Activated CD4-positive, alpha-beta T cell treated with anti-CD3 and anti-CD28 coated beads, Interleukin-2, amount 10 ng/mL, durations not matched to agents 7 days and 5 days (primary cell): ENCODE results near the gene PRKCZ. TPM values are rescaled to one million over a fixed set of nuclear protein-coding genes. Genes with fewer than 3 reads are reported as not detected.

ENCODE experiments used
- CTCF ChIA-PET: fragments of 350-600 bp; sonication (Branson Sonifier 250); formaldehyde crosslinking; loops from one replicate; lab custom pipeline; 2021; ENCODE audit warnings: antibody characterized with exemption; lab: Charles Lee
- POLR2A ChIA-PET: fragments of 350-600 bp; sonication (Branson Sonifier 250); formaldehyde crosslinking; loops from one replicate; lab custom pipeline; 2021; ENCODE audit warnings: antibody characterized with exemption; lab: Charles Lee
- DNase-seq: peaks from one replicate; pipeline ENCODE4 v3.0.0-alpha.2; 2020
- H3K27ac Mint-ChIP-seq: one replicate; pipeline ENCODE4 v1.8.0; 2021; ENCODE audit warnings: mild to moderate bottlenecking, moderate library complexity, mixed read lengths
- H3K27me3 Mint-ChIP-seq: one replicate; pipeline ENCODE4 v1.8.0; 2021; ENCODE audit warnings: mixed read lengths
- H3K36me3 Mint-ChIP-seq: one replicate; pipeline ENCODE4 v1.8.0; 2021; ENCODE audit warnings: low read depth, mixed read lengths
- H3K4me1 Mint-ChIP-seq: one replicate; pipeline ENCODE4 v1.8.0; 2021; ENCODE audit warnings: mixed read lengths
- H3K4me3 Mint-ChIP-seq: one replicate; pipeline ENCODE4 v1.8.0; 2021; ENCODE audit warnings: mild to moderate bottlenecking, moderate library complexity, mixed read lengths
- H3K9me3 Mint-ChIP-seq: one replicate; pipeline ENCODE4 v1.8.0; 2021; ENCODE audit warnings: mixed read lengths
- total RNA-seq, 2 experiments: library from RNA; stranded (reverse); gene quantifications; one replicate each; pipeline ENCODE4 v1.2.3, GENCODE V29; 2021

The PRKCZ gene
- total RNA-seq, 2 experiments from 2014 or later: 5.1 to 5.6 TPM

DNA sequence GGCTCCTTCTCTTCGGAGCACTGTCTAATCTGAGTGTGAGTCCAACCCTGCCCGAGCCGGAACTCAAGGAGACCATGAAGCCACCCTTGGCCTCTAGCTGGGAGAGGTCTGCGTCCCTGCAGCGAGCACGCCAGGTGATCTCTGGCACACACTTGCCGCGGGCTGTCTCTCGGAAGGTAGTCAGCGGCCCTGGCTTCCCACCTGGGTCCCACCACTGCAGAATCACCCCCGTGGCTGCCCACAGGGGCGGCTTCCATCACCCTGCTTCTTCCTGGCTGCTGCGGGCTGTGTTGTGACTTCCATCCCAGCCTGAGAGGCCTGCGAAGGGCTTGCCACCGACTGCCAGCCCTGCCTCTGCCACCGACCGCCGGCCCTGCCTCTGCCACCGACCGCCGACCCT is 127.3 kb downstream of the PRKCZ start:
- no peak overlapping the region for H3K27ac Mint-ChIP-seq
- H3K4me1 Mint-ChIP-seq: peaks cover 2% of the 10 kb centered on the region
- H3K27me3 Mint-ChIP-seq: no peaks in the 10 kb centered on the region
- POLR2A ChIA-PET: no interaction called here
- no peak overlapping the region for H3K4me3 Mint-ChIP-seq
- no peaks in the 10 kb centered on the region for H3K36me3 Mint-ChIP-seq
- H3K9me3 Mint-ChIP-seq: no peaks in the 10 kb centered on the region
- CTCF ChIA-PET: no interaction called here
- no peak for DNase-seq

DNA sequence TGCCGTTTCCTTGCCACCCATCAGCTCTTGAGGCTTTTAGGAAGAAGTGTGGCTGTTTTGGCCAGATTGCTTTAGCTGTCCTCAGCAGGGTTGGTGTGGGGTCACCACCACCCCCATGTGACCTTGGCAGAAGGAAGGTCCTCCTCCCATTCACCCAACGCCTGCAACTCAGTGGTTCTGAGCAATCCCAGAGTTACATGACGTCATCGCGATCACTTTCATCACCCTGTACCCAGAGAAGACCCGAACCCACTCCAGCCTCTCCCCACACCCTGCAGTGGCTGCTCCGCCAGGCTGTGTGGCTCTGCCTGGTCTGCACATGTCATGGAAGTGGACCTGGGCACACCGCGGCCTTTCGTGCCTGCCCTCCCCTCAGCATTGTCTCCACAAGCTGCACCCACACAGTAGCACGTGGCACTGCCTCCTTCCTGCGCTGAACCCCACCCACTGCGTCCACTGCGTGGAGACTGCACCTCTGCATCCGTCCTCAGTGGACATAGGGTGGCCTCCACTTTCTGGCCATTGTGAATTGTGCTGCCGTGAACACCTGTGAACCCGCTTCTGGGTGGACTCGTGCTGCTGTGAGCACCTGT is 127.8 kb downstream of the PRKCZ start:
- Mint-ChIP-seq H3K36me3 (no peaks in the 10 kb centered on the region), H3K27ac (peak overlapping the region; percentile 19), H3K9me3 (no peaks in the 10 kb centered on the region), H3K4me3 (no peak overlapping the region), H3K27me3 (no peaks in the 10 kb centered on the region), H3K4me1 (peaks cover 2% of the 10 kb centered on the region)
- POLR2A ChIA-PET: no interaction called here
- CTCF ChIA-PET: no interaction called here
- DNase-seq: no peak

DNA sequence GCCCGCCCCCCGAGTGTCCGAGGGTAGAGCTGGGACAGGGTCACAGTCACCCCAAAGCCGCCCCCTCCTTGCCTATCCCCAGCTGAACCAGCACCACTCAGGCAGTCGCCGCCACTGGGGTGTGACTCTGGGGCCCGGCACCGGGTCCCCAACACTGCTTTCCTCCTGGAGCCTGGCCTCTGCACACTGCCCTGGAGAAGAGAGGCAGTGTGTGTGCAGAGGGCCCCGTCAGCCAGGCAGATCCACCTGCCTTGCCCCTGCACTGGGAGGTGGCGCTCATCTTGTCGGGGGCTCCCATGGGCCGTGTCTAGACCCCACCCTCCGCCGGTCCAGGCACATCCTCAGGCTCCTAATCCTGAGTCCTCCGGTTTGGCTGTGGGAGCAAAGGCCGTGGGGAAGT is 128.7 kb downstream of the PRKCZ start:
- no peak for DNase-seq
- POLR2A ChIA-PET: no interaction called here

DNA sequence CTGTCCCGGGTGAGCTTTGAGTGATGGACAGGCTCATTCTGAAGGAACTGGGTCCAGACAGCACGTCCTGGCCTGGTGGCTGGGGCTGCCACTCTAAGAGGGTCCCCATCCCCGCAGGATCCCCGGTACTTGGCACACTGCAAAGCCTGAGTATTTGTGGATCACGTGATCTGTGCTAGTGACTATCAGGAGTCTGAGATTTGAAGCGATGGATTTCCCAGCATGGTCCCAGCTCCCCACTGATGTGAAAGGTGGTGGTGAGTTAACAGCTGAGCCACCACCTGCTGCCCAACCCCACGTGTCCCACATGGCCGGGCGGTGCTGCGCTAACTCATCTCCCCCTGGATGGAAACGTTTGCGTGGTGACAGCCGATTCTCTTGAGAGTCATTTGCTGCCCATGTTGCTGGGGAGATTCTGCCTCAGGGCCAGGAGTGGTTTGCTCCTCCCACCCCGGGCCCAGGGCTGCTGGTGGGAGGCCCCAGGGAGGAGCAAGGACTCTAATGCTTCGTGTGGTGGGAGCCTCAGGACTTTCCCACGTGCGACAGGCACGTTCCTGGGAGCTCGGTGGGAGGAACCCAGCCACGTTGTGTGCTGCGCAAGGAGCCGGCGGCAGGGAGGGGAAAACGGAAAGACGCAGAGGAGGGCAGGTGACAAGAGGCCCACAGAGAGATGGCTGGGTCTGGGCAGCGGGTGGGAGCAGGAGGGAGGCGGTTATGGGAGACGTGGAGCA is 129.2 kb downstream of the PRKCZ start:
- DNase-seq: no peak
- H3K27me3 Mint-ChIP-seq: no peaks in the 10 kb centered on the region
- no peaks in the 10 kb centered on the region for H3K9me3 Mint-ChIP-seq
- no peak overlapping the region for H3K27ac Mint-ChIP-seq
- H3K4me3 Mint-ChIP-seq: no peak overlapping the region
- peaks cover 2% of the 10 kb centered on the region for H3K4me1 Mint-ChIP-seq
- ChIA-PET CTCF (no interaction called here), POLR2A (no interaction called here)
- no peaks in the 10 kb centered on the region for H3K36me3 Mint-ChIP-seq

More for the DNA sequence above, 128.7 kb downstream of the PRKCZ start:
- CTCF ChIA-PET: no interaction called here
- Mint-ChIP-seq H3K27me3 (no peaks in the 10 kb centered on the region), H3K4me1 (peaks cover 2% of the 10 kb centered on the region), H3K9me3 (no peaks in the 10 kb centered on the region), H3K4me3 (no peak overlapping the region), H3K36me3 (no peaks in the 10 kb centered on the region), H3K27ac (no peak overlapping the region)

DNA sequence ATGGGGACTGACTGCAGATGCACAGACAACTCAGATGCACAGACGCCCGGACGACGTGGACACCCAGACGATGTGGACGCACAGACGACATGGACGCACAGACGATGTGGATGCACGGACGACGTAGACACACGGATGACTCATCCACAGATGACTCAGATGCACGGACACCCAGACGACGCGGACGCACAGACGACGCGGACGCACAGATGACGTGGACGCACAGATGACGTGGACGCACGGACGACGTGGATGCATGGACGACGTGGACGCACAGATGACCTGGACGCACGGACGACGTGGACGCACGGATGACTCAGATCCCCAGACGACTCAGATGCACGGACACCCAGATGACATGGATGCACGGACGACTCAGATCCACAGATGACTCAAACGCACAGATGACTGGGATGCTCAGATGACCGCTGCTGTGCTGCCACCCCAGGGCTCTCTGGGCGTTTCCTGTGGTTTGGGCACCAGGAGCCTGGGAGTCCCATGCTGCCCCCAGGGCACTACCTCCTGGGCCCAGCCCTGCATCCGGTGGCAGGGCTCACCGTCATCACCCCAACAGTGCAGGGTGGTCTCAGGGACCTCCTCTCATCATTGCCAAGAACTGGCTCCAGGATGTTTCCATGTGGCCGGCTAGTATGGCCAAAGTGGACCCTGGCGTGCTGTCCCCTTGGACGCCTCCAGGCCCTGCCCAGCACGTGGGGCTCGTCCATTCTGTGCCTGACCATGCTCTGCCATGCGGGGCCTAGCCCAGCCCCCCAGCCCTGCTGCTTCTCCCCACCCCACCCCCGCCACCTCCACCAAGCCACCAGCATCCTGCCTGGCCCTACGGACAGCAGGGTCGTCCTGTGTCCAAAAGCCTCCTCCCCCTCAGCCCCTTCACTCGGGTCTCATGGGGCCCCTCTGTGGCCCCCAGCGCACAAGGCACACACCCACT is 130.4 kb downstream of the PRKCZ start:
- Mint-ChIP-seq H3K4me1 (no peaks in the 10 kb centered on the region), H3K36me3 (no peaks in the 10 kb centered on the region), H3K27me3 (no peaks in the 10 kb centered on the region), H3K9me3 (no peaks in the 10 kb centered on the region), H3K4me3 (no peak overlapping the region), H3K27ac (no peak overlapping the region)
- CTCF ChIA-PET: no interaction called here
- POLR2A ChIA-PET: no interaction called here
- no peak for DNase-seq

DNA sequence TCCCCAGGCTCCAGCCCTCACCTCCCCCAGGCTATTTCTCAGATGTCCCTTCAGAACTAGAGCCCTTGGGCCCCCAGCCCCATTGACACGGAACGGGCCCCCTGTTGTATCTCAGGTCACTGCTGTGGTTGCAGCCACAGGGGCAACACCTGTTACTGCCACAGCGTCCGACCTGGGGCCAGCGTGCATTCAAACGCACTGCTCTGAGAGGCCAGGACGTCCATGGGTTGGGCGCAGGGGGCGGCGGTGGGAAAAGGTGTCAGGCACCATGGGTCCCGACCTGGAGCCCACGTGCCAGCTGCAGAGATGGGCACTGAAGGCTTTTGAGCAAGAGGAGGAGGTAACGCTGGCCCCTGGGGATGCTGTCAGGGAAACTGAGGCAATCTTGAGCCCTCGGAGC is 131.1 kb downstream of the PRKCZ start:
- Mint-ChIP-seq H3K9me3 (no peaks in the 10 kb centered on the region), H3K4me1 (no peaks in the 10 kb centered on the region), H3K4me3 (no peak overlapping the region), H3K27ac (no peak overlapping the region), H3K36me3 (no peaks in the 10 kb centered on the region), H3K27me3 (no peaks in the 10 kb centered on the region)
- DNase-seq: no peak
- POLR2A ChIA-PET: no interaction called here
- CTCF ChIA-PET: no interaction called here

DNA sequence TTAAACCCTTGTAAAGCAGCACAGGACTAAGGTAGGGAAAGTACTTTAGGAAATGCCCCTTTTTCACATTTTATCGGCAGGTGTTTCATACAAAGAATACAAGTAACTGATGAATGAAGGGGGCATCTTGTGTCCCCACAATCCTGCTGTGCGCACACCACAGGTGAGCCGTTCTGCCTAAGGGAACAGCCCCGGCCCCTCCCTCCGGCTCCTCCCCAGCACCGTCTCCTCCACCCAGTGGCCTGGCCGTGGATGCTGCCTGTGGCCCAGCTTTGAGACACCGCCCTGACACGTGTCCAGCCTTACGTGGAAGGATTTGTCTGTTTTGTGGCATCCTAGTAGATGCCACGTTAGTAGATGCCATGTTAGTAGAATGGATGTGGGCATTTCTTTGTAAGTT is 131.5 kb downstream of the PRKCZ start:
- Mint-ChIP-seq H3K27me3 (no peaks in the 10 kb centered on the region), H3K27ac (no peak overlapping the region), H3K4me1 (no peaks in the 10 kb centered on the region), H3K36me3 (no peaks in the 10 kb centered on the region), H3K4me3 (no peak overlapping the region), H3K9me3 (no peaks in the 10 kb centered on the region)
- DNase-seq: no peak
- POLR2A ChIA-PET: no interaction called here
- CTCF ChIA-PET: no interaction called here

DNA sequence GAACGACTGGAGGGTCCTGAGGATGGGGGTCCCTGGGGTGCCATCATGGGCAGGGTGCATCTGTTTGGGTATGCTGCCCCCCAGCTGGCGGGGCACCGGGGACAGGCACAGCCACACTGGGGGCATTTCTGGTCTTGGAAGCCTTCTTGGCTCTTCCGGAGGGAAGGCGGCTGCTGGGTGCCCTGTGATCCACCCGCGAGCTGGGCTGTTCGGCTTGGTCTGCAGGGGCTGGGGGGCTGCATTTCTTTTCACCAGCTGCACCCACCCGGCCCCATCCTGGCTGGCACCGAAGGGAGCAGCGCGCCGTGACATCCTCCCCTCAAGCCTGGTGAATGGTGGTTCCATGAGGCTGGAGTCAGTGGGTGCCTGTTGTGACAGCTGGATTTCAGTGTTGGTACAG is 132.2 kb downstream of the PRKCZ start:
- CTCF ChIA-PET: interaction anchor here (1.6 kb wide), 1 partner anchor 8 kb away, joined by 7 read pairs; no protein-coding TSS in a partner anchor
- no peaks in the 10 kb centered on the region for H3K27me3 Mint-ChIP-seq
- DNase-seq: no peak
- H3K9me3 Mint-ChIP-seq: no peaks in the 10 kb centered on the region
- H3K27ac Mint-ChIP-seq: peak overlapping the region; percentile 1
- H3K36me3 Mint-ChIP-seq: no peaks in the 10 kb centered on the region
- no peak overlapping the region for H3K4me3 Mint-ChIP-seq
- H3K4me1 Mint-ChIP-seq: no peaks in the 10 kb centered on the region
- POLR2A ChIA-PET: no interaction called here

DNA sequence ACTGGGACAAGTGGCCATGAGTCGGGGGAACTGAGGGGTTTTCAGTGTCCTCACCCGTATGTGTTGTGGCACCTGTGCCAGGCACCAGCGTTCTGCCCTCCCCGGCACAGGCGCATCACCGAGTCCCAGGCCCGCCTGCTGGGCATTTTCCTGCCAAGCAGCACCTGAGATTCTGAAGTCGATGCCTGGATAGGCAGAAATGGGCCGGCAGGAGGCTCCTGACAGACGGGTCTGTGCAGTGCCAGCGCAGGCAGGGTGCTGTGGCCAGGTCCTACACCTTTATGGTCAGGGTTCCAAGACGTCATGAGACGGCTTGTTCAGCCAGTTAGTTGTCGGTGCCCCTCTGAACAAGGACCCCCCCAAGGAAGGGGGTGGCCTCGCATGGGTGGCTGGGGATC is 133.7 kb downstream of the PRKCZ start:
- no peak for DNase-seq
- Mint-ChIP-seq H3K27ac (no peak overlapping the region), H3K4me3 (no peak overlapping the region), H3K9me3 (no peaks in the 10 kb centered on the region), H3K36me3 (no peaks in the 10 kb centered on the region), H3K27me3 (no peaks in the 10 kb centered on the region), H3K4me1 (no peaks in the 10 kb centered on the region)
- ChIA-PET CTCF (no interaction called here), POLR2A (no interaction called here)

DNA sequence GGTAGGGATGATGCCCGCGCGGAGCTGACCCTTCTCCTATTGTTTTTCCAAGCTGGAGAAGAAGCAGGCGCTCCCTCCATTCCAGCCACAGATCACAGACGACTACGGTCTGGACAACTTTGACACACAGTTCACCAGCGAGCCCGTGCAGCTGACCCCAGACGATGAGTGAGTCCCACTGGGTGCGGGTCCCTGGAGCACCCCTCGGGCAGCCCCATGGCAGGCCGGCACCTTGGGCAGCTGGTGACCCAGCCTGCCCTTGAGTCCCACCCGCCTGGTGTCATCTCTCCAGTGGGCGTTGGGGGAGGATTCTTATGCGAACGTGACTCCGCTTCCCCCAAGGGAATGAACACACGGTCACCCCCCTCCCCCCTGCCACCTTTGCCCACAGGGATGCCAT is 134.3 kb downstream of the PRKCZ start:
- Mint-ChIP-seq H3K9me3 (no peaks in the 10 kb centered on the region), H3K36me3 (no peaks in the 10 kb centered on the region), H3K27ac (no peak overlapping the region), H3K4me1 (peaks cover 2% of the 10 kb centered on the region), H3K4me3 (no peak overlapping the region), H3K27me3 (no peaks in the 10 kb centered on the region)
- no peak for DNase-seq
- ChIA-PET CTCF (interaction anchor here (1.8 kb wide), 1 partner anchor 10 kb away, joined by 7 read pairs; no protein-coding TSS in a partner anchor), POLR2A (no interaction called here)

DNA sequence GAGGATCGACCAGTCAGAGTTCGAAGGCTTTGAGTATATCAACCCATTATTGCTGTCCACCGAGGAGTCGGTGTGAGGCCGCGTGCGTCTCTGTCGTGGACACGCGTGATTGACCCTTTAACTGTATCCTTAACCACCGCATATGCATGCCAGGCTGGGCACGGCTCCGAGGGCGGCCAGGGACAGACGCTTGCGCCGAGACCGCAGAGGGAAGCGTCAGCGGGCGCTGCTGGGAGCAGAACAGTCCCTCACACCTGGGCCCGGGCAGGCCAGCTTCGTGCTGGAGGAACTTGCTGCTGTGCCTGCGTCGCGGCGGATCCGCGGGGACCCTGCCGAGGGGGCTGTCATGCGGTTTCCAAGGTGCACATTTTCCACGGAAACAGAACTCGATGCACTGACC is 134.7 kb downstream of the PRKCZ start:
- CTCF ChIA-PET: interaction anchor here (1.8 kb wide), 1 partner anchor 11 kb away, joined by 7 read pairs; no protein-coding TSS in a partner anchor
- Mint-ChIP-seq H3K4me1 (peaks cover 2% of the 10 kb centered on the region), H3K36me3 (no peaks in the 10 kb centered on the region), H3K27ac (no peak overlapping the region), H3K9me3 (no peaks in the 10 kb centered on the region), H3K27me3 (no peaks in the 10 kb centered on the region), H3K4me3 (no peak overlapping the region)
- POLR2A ChIA-PET: no interaction called here
- DNase-seq: no peak

DNA sequence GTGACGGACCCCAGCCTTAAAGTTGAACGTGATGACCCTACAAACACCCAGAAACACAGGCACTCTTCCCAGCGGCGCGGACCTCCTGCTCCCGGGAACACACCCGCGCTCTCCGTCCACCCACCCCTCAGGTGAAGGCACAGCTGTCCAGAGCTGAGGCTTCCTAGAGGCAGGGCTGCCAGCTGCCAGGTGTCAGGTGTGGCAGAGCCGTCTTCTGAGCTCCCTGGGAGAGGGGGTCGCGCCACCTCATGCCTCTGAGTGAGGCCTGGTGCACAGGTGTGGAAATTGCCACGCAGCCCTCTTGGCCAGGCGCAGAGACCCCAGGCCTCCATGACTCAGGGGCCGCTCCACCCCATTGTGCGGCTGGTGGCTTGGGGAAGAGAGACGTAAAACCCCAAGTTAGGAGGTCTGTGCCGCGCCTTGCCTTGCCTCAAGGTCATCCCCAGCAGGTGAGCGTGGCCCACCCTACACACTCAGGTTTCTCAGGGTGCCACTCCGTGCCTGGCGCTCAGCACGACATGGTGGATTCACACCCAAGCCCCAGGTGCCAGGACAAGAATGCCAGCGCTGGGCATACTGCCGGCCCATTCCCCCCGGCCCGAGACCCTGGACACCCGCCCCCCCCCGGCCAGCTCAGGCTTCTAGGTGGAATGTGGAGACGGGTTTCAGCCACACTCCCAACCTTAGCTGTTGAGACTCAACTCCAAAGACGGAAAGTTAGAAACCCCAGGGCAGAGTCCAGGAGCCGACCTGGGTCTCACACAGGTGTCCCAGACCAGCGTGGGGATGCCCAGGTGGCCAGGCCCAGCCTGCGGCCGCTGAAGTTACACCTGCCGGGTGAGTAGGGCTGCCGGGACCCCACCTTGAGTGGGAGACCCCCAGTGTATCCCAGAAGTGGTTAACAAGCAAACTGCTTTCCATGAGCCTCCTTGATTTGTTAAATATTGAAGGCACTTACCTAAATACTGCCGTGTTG is 136.0 kb downstream of the PRKCZ start:
- Mint-ChIP-seq H3K9me3 (no peaks in the 10 kb centered on the region), H3K27me3 (no peaks in the 10 kb centered on the region), H3K36me3 (no peaks in the 10 kb centered on the region), H3K27ac (no peak overlapping the region), H3K4me1 (peaks cover 2% of the 10 kb centered on the region), H3K4me3 (no peak overlapping the region)
- ChIA-PET CTCF (interaction anchor here (1.8 kb wide), 1 partner anchor 12 kb away, joined by 7 read pairs; no protein-coding TSS in a partner anchor), POLR2A (no interaction called here)
- DNase-seq: no peak
